Posterior vena cava (tissue), 2 donors: ENCODE data around the gene OLFML1. TPM values are rescaled to one million over a fixed set of nuclear protein-coding genes. Genes with fewer than 3 reads are reported as not detected.
A peak's percentile ranks its signal among the peaks of the same experiment; 100 is the strongest.

Source experiments
- DNase-seq: peaks from one replicate; pipeline ENCODE4 v3.0.0-alpha.2; 2020; ENCODE audit warnings: low spot score
- intact Hi-C, 2 donors: fragments of 100-400 bp; cut with DNase I; formaldehyde crosslinking; loops; one replicate each; pipeline versions ENCODE4 v1.14.1 to v1.14.2; 2022 to 2023
- total RNA-seq, 2 donors: library from RNA; stranded (reverse); fragmentation: NEBNext Ultra II Directional; extraction: Animal tissue kit (Norgen Biotek cat#: 25700); gene quantifications; one replicate each; pipeline ENCODE4 v1.2.1, GENCODE V29; 2021
- donor health status: DM: yes; HTN: yes; CAD: no.
- donor health status: DM: yes; HTN: yes; CAD: no.

OLFML1 gene
- total RNA-seq, 2 donors from 2014 or later: 13.2 to 35.0 TPM

- intact Hi-C loops: no loop called here
- DNase-seq: no peak
These were observed 39.3 kb downstream of the OLFML1 start for GRCh38 chr11:7524462-7525235.

- intact Hi-C loops: no loop called here
- no peak for DNase-seq
These were observed 40.1 kb downstream of the OLFML1 start for GRCh38 chr11:7525424-7525823.

GRCh38 chr11:7527029-7527428, 41.7 kb downstream of the OLFML1 start:
- intact Hi-C loops: no loop called here
- no peak for DNase-seq

- intact Hi-C loops: no loop called here
These were observed 43.3 kb downstream of the OLFML1 start for GRCh38 chr11:7528514-7529049.

GRCh38 chr11:7530013-7530640, 44.8 kb downstream of the OLFML1 start:
- intact Hi-C loops: no loop called here
- DNase-seq: no peak

More at GRCh38 chr11:7528514-7529049, 43.3 kb downstream of the OLFML1 start:
- DNase-seq: no peak

- intact Hi-C loops: no loop called here
- no peak for DNase-seq
These were observed 45.7 kb downstream of the OLFML1 start for GRCh38 chr11:7531011-7531410.

- no peak for DNase-seq
- intact Hi-C loops: no loop called here
These were observed 47.3 kb downstream of the OLFML1 start for GRCh38 chr11:7532405-7533145.

GRCh38 chr11:7533199-7534041, 48.1 kb downstream of the OLFML1 start:
- intact Hi-C loops: no loop called here
- DNase-seq: no peak

GRCh38 chr11:7534042-7534378, 48.7 kb downstream of the OLFML1 start:
- DNase-seq: no peak
- intact Hi-C loops: no loop called here

GRCh38 chr11:7536100-7536499, 50.8 kb downstream of the OLFML1 start:
- intact Hi-C loops: no loop called here
- no peak for DNase-seq

- DNase-seq: no peak
- intact Hi-C loops: no loop called here
These were observed 52.0 kb downstream of the OLFML1 start for GRCh38 chr11:7537265-7537664.

- DNase-seq: peak; percentile 88
- intact Hi-C loops: no loop called here
These were observed 52.7 kb downstream of the OLFML1 start for GRCh38 chr11:7538031-7538430.

- intact Hi-C loops: no loop called here
- DNase-seq: no peak
These were observed 53.5 kb downstream of the OLFML1 start for GRCh38 chr11:7538466-7539454.

- no peak for DNase-seq
- intact Hi-C loops: no loop called here
These were observed 55.7 kb downstream of the OLFML1 start for GRCh38 chr11:7540830-7541555.

GRCh38 chr11:7543302-7543701, 58.0 kb downstream of the OLFML1 start:
- intact Hi-C loops: no loop called here

GRCh38 chr11:7544021-7544420, 58.7 kb downstream of the OLFML1 start:
- no peak for DNase-seq
- intact Hi-C loops: no loop called here

More at GRCh38 chr11:7543302-7543701, 58.0 kb downstream of the OLFML1 start:
- no peak for DNase-seq

- no peak for DNase-seq
These were observed 60.3 kb downstream of the OLFML1 start for GRCh38 chr11:7545611-7546010.

More at GRCh38 chr11:7545611-7546010, 60.3 kb downstream of the OLFML1 start:
- intact Hi-C loops: no loop called here
